Neural crest cell (in vitro differentiated cells): ENCODE data around the gene ROBO1. TPM values are rescaled to one million over a fixed set of nuclear protein-coding genes. Genes with fewer than 3 reads are reported as not detected.

Experiments used
- DNase-seq: peaks from one replicate; pipeline ENCODE4 v3.0.0; 2021; ENCODE audit warnings: low read depth, mixed read lengths, low spot score
- H3K27ac Mint-ChIP-seq: one replicate; pipeline ENCODE4 v1.8.0; 2021; ENCODE audit warnings: mild to moderate bottlenecking, mixed read lengths; ENCODE audit not compliant: unreplicated experiment
- H3K27me3 Mint-ChIP-seq: 2 replicates; pipeline ENCODE4 v1.8.0; 2021; ENCODE audit warnings: low read depth, mild to moderate bottlenecking, mixed read lengths
- H3K36me3 Mint-ChIP-seq: 2 replicates; pipeline ENCODE4 v1.8.0; 2021; ENCODE audit warnings: low read depth, mild to moderate bottlenecking, mixed read lengths
- H3K4me1 Mint-ChIP-seq: 2 replicates; pipeline ENCODE4 v1.8.0; 2021; ENCODE audit warnings: mixed read lengths
- H3K4me3 Mint-ChIP-seq: one replicate; pipeline ENCODE4 v1.8.0; 2021; ENCODE audit warnings: mild to moderate bottlenecking, mixed read lengths
- H3K9me3 Mint-ChIP-seq: 2 replicates; pipeline ENCODE4 v1.8.0; 2021; ENCODE audit warnings: mixed read lengths
- total RNA-seq: library from RNA; stranded (reverse); gene quantifications from 2 replicates; pipeline ENCODE4 v1.2.1, GENCODE V29; 2021
- TF ChIP-seq, protein P1 (sequence below): fragments of 200-600 bp; sonication (generic); conservative IDR thresholded peaks from 2 replicates; pipeline ENCODE4 v1.5.0; 2021; ENCODE audit warnings: antibody characterized with exemption, mild to moderate bottlenecking

Gene ROBO1
- total RNA-seq, 1 donor from 2014 or later: 88.7 TPM

DNA sequence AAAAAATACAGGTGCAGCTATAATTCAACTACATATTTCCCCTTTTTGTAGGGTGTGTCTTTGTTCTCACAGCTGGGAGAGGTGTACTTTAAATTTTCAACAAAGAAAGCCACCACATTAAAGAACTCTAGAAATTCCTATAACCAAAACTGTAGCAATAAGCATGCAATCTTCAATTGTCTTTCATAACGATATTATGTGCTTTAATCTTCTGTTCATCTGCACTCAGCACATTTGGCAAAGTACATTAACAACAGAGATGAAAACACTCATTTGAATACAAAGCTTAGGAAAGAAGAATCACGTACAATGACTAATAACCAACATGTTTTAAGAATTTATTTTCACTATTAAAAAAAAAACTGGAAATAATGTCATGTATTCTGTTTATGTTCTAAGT, 1025.8 kb downstream of the ROBO1 start:
- no peak overlapping the region for H3K4me3 Mint-ChIP-seq
- H3K4me1 Mint-ChIP-seq: peaks cover 10% of the 10 kb centered on the region
- DNase-seq: no peak
- H3K27me3 Mint-ChIP-seq: no peaks in the 10 kb centered on the region
- TF ChIP-seq, protein P1, sequence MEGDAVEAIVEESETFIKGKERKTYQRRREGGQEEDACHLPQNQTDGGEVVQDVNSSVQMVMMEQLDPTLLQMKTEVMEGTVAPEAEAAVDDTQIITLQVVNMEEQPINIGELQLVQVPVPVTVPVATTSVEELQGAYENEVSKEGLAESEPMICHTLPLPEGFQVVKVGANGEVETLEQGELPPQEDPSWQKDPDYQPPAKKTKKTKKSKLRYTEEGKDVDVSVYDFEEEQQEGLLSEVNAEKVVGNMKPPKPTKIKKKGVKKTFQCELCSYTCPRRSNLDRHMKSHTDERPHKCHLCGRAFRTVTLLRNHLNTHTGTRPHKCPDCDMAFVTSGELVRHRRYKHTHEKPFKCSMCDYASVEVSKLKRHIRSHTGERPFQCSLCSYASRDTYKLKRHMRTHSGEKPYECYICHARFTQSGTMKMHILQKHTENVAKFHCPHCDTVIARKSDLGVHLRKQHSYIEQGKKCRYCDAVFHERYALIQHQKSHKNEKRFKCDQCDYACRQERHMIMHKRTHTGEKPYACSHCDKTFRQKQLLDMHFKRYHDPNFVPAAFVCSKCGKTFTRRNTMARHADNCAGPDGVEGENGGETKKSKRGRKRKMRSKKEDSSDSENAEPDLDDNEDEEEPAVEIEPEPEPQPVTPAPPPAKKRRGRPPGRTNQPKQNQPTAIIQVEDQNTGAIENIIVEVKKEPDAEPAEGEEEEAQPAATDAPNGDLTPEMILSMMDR: no peak
- peaks cover 17% of the 10 kb centered on the region for H3K36me3 Mint-ChIP-seq
- H3K9me3 Mint-ChIP-seq: peaks cover 4% of the 10 kb centered on the region
- no peak overlapping the region for H3K27ac Mint-ChIP-seq

DNA sequence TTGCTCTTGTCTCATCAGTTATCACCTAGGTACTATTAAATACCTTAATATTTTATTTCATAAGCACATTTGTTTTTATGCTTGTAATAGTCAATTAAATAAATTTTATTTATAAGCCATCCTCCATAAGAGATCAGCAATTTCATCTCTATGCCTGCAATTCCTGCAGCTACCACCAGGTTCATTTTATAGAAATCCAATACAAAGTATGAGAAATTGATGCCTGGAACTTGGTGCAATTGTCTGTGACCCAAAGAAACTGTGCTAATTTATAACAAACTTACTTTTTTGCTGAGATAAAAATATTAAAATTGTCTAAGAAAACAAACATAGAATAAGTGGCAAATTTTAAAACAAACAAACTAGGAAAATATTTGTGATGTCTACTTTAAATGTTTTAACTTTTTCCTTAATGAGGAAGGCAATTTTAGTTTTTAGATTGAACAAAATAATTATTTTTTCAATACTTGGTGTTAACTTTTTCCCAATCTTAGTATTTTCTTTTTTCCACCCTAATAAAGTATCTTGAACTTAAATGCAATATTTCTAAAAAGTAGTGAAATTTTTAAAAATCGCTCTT, 1026.6 kb downstream of the ROBO1 start:
- peaks cover 4% of the 10 kb centered on the region for H3K9me3 Mint-ChIP-seq
- no peak for DNase-seq
- no peak overlapping the region for H3K4me3 Mint-ChIP-seq
- H3K4me1 Mint-ChIP-seq: peaks cover 10% of the 10 kb centered on the region
- peaks cover 17% of the 10 kb centered on the region for H3K36me3 Mint-ChIP-seq
- no peaks in the 10 kb centered on the region for H3K27me3 Mint-ChIP-seq
- H3K27ac Mint-ChIP-seq: no peak overlapping the region
- TF ChIP-seq, protein P1: peak; percentile 76

DNA sequence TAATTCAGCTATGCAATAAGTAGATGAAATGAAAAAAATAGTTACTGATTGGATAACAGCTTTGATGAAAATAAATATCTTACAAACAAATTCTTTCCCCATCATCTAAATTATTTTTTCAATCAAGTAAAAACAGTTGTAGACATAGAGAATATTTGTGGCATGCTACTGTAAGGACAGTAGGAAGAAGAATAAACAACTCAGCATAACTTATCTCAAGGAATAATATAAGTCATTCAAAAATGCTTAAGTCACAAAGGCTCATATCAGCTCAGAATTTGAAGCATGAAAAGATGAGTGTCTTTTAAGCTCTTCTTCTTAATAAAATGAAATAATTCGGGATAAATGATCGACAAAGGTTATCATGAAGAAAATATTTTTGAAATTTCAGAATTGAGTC, 1029.0 kb downstream of the ROBO1 start:
- peaks cover 9% of the 10 kb centered on the region for H3K36me3 Mint-ChIP-seq
- H3K27me3 Mint-ChIP-seq: no peaks in the 10 kb centered on the region
- no peak overlapping the region for H3K27ac Mint-ChIP-seq
- no peak overlapping the region for H3K4me3 Mint-ChIP-seq
- DNase-seq: no peak
- TF ChIP-seq, protein P1: no peak
- H3K9me3 Mint-ChIP-seq: no peaks in the 10 kb centered on the region
- peaks cover 6% of the 10 kb centered on the region for H3K4me1 Mint-ChIP-seq

DNA sequence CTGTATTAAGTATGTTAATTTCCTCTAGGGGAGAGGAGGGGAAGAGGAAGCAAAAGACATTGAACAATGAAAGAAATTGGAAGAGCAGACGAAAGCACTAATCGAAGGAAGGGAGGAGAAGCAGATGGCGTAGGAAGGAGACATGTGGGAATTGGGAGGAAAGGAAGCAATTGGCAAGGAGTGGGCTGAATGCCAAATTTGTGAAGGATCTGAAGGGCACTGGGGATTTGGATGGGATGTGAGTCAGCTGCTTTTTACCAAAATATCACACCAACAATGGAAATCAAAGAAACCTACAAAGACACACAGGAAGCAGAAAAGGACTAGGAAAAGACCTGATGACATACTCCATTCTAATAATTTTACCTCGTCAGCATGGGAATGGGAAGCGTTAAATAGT, 1029.8 kb downstream of the ROBO1 start:
- Mint-ChIP-seq H3K4me3 (no peak overlapping the region), H3K36me3 (peaks cover 6% of the 10 kb centered on the region), H3K27me3 (no peaks in the 10 kb centered on the region), H3K27ac (peak overlapping the region; percentile 28), H3K4me1 (peaks cover 6% of the 10 kb centered on the region), H3K9me3 (no peaks in the 10 kb centered on the region)
- DNase-seq: no peak
- TF ChIP-seq, protein P1: no peak

DNA sequence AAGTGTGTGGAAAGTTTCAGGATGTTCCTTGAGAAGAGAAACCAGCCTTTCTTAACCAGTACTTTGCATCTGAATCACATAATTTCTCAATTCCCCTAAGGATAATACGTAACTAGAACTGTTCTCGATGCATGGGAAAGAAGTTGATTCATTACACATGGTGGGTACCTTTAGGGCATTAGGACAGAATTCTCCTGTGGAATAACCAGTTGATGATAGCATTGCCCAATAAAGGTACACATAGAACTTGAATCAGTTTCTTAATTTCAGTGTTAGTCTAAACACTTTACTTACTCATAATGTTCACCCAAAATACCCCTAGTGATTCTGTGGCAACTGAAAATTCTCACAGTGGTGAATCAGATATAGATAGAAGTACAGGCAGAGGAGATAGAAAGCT, 1030.9 kb downstream of the ROBO1 start:
- no peak for DNase-seq
- no peak overlapping the region for H3K27ac Mint-ChIP-seq
- H3K36me3 Mint-ChIP-seq: peaks cover 6% of the 10 kb centered on the region
- H3K27me3 Mint-ChIP-seq: no peaks in the 10 kb centered on the region
- H3K9me3 Mint-ChIP-seq: no peaks in the 10 kb centered on the region
- TF ChIP-seq, protein P1: no peak
- H3K4me1 Mint-ChIP-seq: peaks cover 6% of the 10 kb centered on the region
- H3K4me3 Mint-ChIP-seq: no peak overlapping the region
